Stomach (tissue), 4 donors: ENCODE results near the gene SCD5.

Source experiments
- CTCF ChIP-seq, 7 experiments: fragments of 450-650 bp in 4 of 7; fragments of 200-600 bp in 3 of 7; sonication (generic) in 3 of 7; IDR thresholded peaks; one replicate each; pipeline ENCODE4 v1.5.1; 2016 to 2019; ENCODE audit warnings: antibody characterized with exemption in 7 of 7, control low read depth in 2 of 7, mild to moderate bottlenecking in 1 of 7
- EP300 ChIP-seq: sonication (generic); formaldehyde crosslinking; IDR thresholded peaks from one replicate; pipeline ENCODE4 v1.6.1; 2017; ENCODE audit warnings: antibody characterized with exemption
- POLR2A ChIP-seq, 4 donors: fragments of 450-650 bp; IDR thresholded peaks; one replicate each; pipeline ENCODE4 v1.6.1; 2016; ENCODE audit warnings: antibody characterized with exemption in 4 of 4, control low read depth in 2 of 4, mild to moderate bottlenecking in 1 of 4, moderate library complexity in 1 of 4
- POLR2AphosphoS5 ChIP-seq, 3 donors: sonication (generic); formaldehyde crosslinking; IDR thresholded peaks; one replicate each; pipeline ENCODE4 v1.6.1; 2016; ENCODE audit warnings: antibody characterized with exemption in 3 of 3

- TF ChIP-seq POLR2A (IDR thresholded peaks at IDR 0.05) (no peak), CTCF (IDR thresholded peaks at IDR 0.05) (no peak), EP300 (no peak), POLR2AphosphoS5 (IDR thresholded peaks at IDR 0.05) (no peak)
Observed at GRCh38 chr4:82638479-82638878, 160.1 kb downstream of the SCD5 start.
